ENCODE results near the gene CERK. TPM values are rescaled to one million over a fixed set of nuclear protein-coding genes. Genes with fewer than 3 reads are reported as not detected.

Gene CERK
- polyA plus RNA-seq, 6 donors from 2014 or later, result 7.6 to 31.2 (median 19.2) TPM

GRCh38 chr22:46672731-46673130 lies 65.3 kb downstream of the CERK start:
- peak overlapping the region in 7 of 8 donors; percentile 49 to 93 (median 74) for H3K4me3 Mint-ChIP-seq
- peaks cover 6 to 24% of the 10 kb centered on the region in 2 donors for H3K36me3 Mint-ChIP-seq
- H3K27me3 Mint-ChIP-seq, result peaks cover 0 to 4% (median 0%) of the 10 kb centered on the region in 3 donors
- DNase-seq, result no peak
- ATAC-seq (ENCODE audit: low read depth in 2 of 2), result no peak
- H3K27ac Mint-ChIP-seq, result peak overlapping the region; percentile 56 to 97 (median 92)
- H3K4me1 Mint-ChIP-seq, result peaks cover 24 to 41% (median 40%) of the 10 kb centered on the region in 3 donors
- no peaks in the 10 kb centered on the region for H3K9me3 Mint-ChIP-seq

- peak; percentile 7 to 15 for ATAC-seq (ENCODE audit: low read depth in 2 of 2)
- Mint-ChIP-seq H3K9me3 (no peaks in the 10 kb centered on the region), H3K4me1 (peaks cover 24 to 40% (median 35%) of the 10 kb centered on the region in 3 donors), H3K27me3 (peaks cover 0 to 4% (median 0%) of the 10 kb centered on the region in 3 donors), H3K27ac (peak overlapping the region in 5 of 6 donors; percentile 50 to 96 (median 93)), H3K4me3 (peak overlapping the region in 5 of 8 donors; percentile 52 to 82 (median 74)), H3K36me3 (peaks cover 6 to 18% of the 10 kb centered on the region in 2 donors)
- peak; percentile 34 for DNase-seq
Measured at GRCh38 chr22:46671824-46672432, 66.1 kb downstream of the CERK start.

GRCh38 chr22:46669201-46669600 lies 68.9 kb downstream of the CERK start:
- H3K4me1 Mint-ChIP-seq, result peaks cover 18 to 29% (median 26%) of the 10 kb centered on the region in 3 donors
- ATAC-seq (ENCODE audit: low read depth in 2 of 2) (no peak), DNase-seq (no peak)
- H3K9me3 Mint-ChIP-seq, result no peaks in the 10 kb centered on the region
- peaks cover 6 to 17% of the 10 kb centered on the region in 2 donors for H3K36me3 Mint-ChIP-seq
- no peak overlapping the region for H3K27ac Mint-ChIP-seq
- peaks cover 0 to under 1% (median 0%) of the 10 kb centered on the region in 3 donors for H3K27me3 Mint-ChIP-seq
- no peak overlapping the region for H3K4me3 Mint-ChIP-seq

GRCh38 chr22:46668116-46668515 lies 69.9 kb downstream of the CERK start:
- peaks cover 6 to 17% of the 10 kb centered on the region in 2 donors for H3K36me3 Mint-ChIP-seq
- H3K4me1 Mint-ChIP-seq, result peaks cover 9 to 18% (median 15%) of the 10 kb centered on the region in 3 donors
- no peaks in the 10 kb centered on the region for H3K9me3 Mint-ChIP-seq
- H3K27me3 Mint-ChIP-seq, result no peaks in the 10 kb centered on the region
- DNase-seq (no peak), ATAC-seq (ENCODE audit: low read depth in 2 of 2) (no peak)
- no peak overlapping the region for H3K27ac Mint-ChIP-seq
- H3K4me3 Mint-ChIP-seq, result no peak overlapping the region

- Mint-ChIP-seq H3K27me3 (no peaks in the 10 kb centered on the region), H3K4me3 (no peak overlapping the region), H3K27ac (no peak overlapping the region), H3K9me3 (no peaks in the 10 kb centered on the region), H3K4me1 (peaks cover 5 to 9% (median 7%) of the 10 kb centered on the region in 3 donors), H3K36me3 (peaks cover 6 to 17% of the 10 kb centered on the region in 2 donors)
- ATAC-seq (ENCODE audit: low read depth in 2 of 2) (no peak), DNase-seq (no peak)
Measured at GRCh38 chr22:46667245-46667623, 70.8 kb downstream of the CERK start.

GRCh38 chr22:46666577-46667244 lies 71.3 kb downstream of the CERK start:
- Mint-ChIP-seq H3K27ac (no peak overlapping the region), H3K27me3 (no peaks in the 10 kb centered on the region), H3K36me3 (peaks cover 6 to 17% of the 10 kb centered on the region in 2 donors), H3K4me3 (no peak overlapping the region), H3K9me3 (no peaks in the 10 kb centered on the region), H3K4me1 (peaks cover under 1 to 4% (median 1%) of the 10 kb centered on the region in 3 donors)
- no peak for ATAC-seq (ENCODE audit: low read depth in 2 of 2)
- no peak for DNase-seq

GRCh38 chr22:46665751-46666280 lies 72.2 kb downstream of the CERK start:
- Mint-ChIP-seq H3K27ac (no peak overlapping the region), H3K4me1 (peaks cover 2 to 3% (median 3%) of the 10 kb centered on the region in 3 donors), H3K4me3 (no peak overlapping the region), H3K9me3 (no peaks in the 10 kb centered on the region), H3K27me3 (no peaks in the 10 kb centered on the region), H3K36me3 (peaks cover 6 to 17% of the 10 kb centered on the region in 2 donors)
- DNase-seq, result no peak
- ATAC-seq (ENCODE audit: low read depth in 2 of 2), result no peak

GRCh38 chr22:46665151-46665695 lies 72.8 kb downstream of the CERK start:
- DNase-seq (no peak), ATAC-seq (ENCODE audit: low read depth in 2 of 2) (no peak)
- H3K4me3 Mint-ChIP-seq, result no peak overlapping the region
- H3K9me3 Mint-ChIP-seq, result no peaks in the 10 kb centered on the region
- H3K27me3 Mint-ChIP-seq, result no peaks in the 10 kb centered on the region
- H3K4me1 Mint-ChIP-seq, result peaks cover 4 to 8% (median 6%) of the 10 kb centered on the region in 3 donors
- peaks cover 6 to 17% of the 10 kb centered on the region in 2 donors for H3K36me3 Mint-ChIP-seq
- peak overlapping the region in 1 of 6 donors; percentile 51 for H3K27ac Mint-ChIP-seq

GRCh38 chr22:46664301-46664855 lies 73.7 kb downstream of the CERK start:
- DNase-seq, result no peak
- Mint-ChIP-seq H3K9me3 (no peaks in the 10 kb centered on the region), H3K4me1 (peaks cover 4 to 11% (median 9%) of the 10 kb centered on the region in 3 donors), H3K36me3 (peaks cover 6 to 11% of the 10 kb centered on the region in 2 donors), H3K4me3 (no peak overlapping the region), H3K27ac (no peak overlapping the region), H3K27me3 (no peaks in the 10 kb centered on the region)
- no peak for ATAC-seq (ENCODE audit: low read depth in 2 of 2)

- Mint-ChIP-seq H3K4me1 (peaks cover 4 to 11% (median 6%) of the 10 kb centered on the region in 3 donors), H3K36me3 (peaks cover 0 to 10% of the 10 kb centered on the region in 2 donors), H3K9me3 (no peaks in the 10 kb centered on the region), H3K27ac (no peak overlapping the region), H3K4me3 (no peak overlapping the region), H3K27me3 (no peaks in the 10 kb centered on the region)
- ATAC-seq (ENCODE audit: low read depth in 2 of 2) (no peak), DNase-seq (no peak)
Measured at GRCh38 chr22:46663436-46664100, 74.5 kb downstream of the CERK start.

- Mint-ChIP-seq H3K27me3 (no peaks in the 10 kb centered on the region), H3K4me1 (peaks cover 4 to 11% (median 6%) of the 10 kb centered on the region in 3 donors), H3K27ac (no peak overlapping the region), H3K4me3 (no peak overlapping the region), H3K36me3 (peaks cover 0 to 8% of the 10 kb centered on the region in 2 donors), H3K9me3 (no peaks in the 10 kb centered on the region)
- no peak for ATAC-seq (ENCODE audit: low read depth in 2 of 2)
- no peak for DNase-seq
Measured at GRCh38 chr22:46663001-46663400, 75.1 kb downstream of the CERK start.

GRCh38 chr22:46662226-46662625 lies 75.8 kb downstream of the CERK start:
- ATAC-seq (ENCODE audit: low read depth in 2 of 2) (no peak), DNase-seq (no peak)
- peaks cover 0 to 8% of the 10 kb centered on the region in 2 donors for H3K36me3 Mint-ChIP-seq
- H3K9me3 Mint-ChIP-seq, result no peaks in the 10 kb centered on the region
- H3K4me1 Mint-ChIP-seq, result peaks cover 6 to 11% (median 7%) of the 10 kb centered on the region in 3 donors
- H3K4me3 Mint-ChIP-seq, result no peak overlapping the region
- H3K27me3 Mint-ChIP-seq, result no peaks in the 10 kb centered on the region
- H3K27ac Mint-ChIP-seq, result peak overlapping the region in 1 of 6 donors; percentile 81
